M059J (cell line): ENCODE measurements around the gene PDE4D. TPM values are rescaled to one million over a fixed set of nuclear protein-coding genes. Genes with fewer than 3 reads are reported as not detected.
A peak's percentile ranks its signal among the peaks of the same experiment; 100 is the strongest.
"Not testable (repeated sequence)": the region's sequence is repeated elsewhere in the genome, so short reads cannot be mapped to it uniquely, and the experiment has no call there.

Source experiments
- DNase-seq: peaks from one replicate; pipeline ENCODE4 v3.0.0-alpha.2; 2012; ENCODE audit warnings: low read depth
- total RNA-seq: library from RNA; depleted of rRNA; stranded (reverse); fragments of >200 nt; shearing (Covaris generic); gene quantifications from 2 replicates; pipeline ENCODE4 v1.2.3, GENCODE V29; 2014

The PDE4D gene
- total RNA-seq, 1 experiment from 2014 or later = 14.9 TPM

DNA sequence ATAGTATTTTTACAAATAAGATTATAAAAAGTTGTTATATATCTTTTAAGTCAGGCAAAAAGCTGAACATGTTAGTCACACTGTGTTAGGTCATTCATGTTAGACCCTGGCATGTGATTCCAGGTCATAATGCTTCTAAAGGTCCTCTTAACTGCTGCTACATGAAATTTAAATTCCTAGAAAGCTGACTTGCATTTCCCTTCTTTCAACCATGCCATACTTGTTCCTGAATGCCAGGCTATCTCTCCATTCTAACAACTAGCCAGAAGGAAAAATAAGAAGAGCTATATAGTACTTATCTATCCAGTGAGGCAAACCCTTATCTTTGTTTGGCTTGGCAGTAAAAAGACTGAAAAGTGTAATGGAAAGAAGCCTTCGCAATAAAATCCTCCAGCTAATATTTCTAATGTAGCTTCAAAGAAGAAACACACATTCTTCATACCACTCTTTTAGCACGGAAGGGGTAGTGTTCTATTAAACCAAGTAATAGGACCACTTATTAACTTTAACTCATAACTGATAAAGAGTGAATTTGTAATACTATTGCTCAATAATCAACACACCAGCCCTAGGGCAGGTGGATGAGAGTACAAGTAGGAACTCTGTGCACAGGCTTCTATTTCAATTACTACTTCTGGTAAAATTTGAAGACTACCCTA is 310.2 kb downstream of the PDE4D start:
- no peak for DNase-seq

DNA sequence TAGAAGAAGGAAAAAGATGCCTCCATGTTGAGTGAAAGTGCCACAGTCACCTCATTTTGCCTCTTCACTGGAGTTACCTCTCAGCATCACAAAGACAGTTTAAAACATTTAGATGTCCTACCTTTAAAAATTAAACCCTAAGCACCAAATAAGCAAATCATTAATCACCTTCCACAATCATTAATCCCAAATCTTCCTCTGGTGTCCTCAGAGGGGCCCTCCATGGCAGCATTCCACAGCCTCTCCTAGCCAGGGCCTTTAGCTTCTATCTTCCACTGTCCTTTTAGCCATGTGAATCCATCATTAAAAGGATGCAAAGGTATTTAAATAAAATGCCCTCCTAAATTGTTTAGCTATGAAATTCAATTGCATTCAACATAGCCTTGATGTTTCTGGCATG is 310.8 kb downstream of the PDE4D start:
- no peak for DNase-seq

DNA sequence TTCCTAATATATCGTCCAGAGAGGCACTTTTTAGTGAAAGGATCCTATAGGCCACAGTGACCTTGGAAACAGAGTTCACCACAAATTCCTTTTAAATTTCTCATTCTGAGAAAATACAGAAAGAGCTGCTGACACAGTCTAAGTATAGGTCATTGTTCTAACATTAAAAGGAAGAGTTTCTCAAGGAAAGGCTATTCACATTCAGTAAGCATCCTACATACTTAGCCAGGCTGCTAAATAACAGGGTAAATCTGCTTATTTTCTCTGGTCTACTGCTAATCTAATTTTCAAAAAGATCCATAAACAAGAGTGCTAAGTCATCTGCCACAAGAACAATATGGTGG is 313.7 kb downstream of the PDE4D start:
- no peak for DNase-seq

DNA sequence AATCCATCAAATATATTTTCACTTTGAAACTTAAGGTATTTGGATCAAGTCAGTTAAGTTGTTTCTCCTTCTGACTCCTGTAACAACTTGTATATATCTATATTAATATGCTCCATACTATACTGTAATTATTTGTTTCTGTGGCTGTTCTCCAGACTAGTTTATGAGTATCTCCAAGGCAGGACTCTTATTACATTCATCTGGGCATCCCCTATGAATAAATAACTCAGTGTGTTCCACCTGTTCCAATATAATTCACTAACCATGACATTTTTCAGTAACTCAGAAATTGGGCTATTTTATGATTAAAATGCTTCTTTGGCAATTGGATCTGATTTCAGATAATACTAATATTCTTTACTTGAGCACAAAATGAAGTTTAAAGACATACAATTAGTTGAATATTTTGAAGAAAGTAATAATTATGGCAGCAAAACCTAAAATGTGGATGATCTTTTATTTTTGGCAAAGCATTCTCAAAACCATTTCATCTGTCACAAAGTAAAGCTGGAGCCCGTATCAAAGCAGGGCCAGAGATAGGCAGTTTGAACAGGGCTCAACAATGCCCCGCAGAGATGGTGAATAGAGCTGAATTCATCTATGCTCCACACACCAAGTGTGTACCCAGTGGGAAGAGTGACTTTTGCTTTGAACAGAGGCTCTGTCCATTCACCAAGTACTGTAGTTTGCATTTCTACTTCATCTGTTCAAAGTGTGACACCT is 314.3 kb downstream of the PDE4D start:
- no peak for DNase-seq

DNA sequence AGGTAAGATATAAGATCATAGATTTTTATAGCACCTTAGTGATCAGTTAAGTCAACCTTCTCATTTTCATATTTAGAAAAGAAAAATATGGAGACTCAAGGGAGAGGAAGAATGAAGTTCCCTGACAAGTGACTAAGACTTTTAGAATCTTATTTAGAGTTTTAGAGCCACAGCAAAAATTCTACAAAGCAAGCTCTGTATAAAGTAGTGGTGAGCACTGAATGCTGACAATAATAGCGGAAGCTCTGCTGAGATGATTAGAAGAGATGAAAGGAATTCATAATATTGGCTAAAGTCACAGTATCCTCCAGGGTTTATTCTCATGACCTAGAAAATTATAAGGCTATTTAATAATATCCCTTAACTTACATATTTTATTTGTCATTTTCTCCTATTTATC is 316.0 kb downstream of the PDE4D start:
- DNase-seq = no peak

DNA sequence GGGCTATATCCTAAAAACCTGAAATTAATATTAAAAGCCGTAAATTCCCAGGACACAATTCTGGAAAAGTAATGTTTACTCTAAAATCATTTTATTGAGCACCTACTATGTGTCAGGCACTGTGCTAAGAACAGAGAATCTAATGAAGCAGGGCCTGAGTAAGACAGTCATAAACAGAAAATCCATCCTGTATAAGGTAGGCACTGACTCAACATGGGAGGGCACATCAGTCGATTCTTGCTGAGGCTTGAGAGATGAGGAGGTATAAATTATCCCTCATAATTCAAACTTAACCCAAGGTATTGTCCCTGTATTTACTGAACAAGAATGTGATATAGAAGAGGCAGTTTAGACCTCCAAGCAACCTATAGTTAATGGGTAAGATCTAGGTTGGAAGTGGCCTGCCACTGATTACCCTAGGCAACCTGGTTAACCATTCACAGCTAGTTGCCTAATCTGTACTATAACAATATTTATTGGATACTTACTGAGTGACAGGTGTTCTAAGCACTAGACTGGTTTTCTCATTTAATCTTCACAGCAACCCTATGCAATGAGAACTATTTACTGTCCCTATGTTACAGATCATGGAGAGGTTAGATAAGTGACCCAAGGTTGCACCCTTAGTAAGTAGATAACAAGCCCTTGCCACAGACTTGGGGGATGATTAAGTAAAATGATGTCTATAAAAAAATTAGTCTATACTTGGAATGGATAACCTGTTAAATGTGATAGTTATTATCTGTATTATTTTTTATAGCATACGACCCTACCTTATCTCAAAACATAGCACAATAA is 317.7 kb downstream of the PDE4D start:
- no peak for DNase-seq

DNA sequence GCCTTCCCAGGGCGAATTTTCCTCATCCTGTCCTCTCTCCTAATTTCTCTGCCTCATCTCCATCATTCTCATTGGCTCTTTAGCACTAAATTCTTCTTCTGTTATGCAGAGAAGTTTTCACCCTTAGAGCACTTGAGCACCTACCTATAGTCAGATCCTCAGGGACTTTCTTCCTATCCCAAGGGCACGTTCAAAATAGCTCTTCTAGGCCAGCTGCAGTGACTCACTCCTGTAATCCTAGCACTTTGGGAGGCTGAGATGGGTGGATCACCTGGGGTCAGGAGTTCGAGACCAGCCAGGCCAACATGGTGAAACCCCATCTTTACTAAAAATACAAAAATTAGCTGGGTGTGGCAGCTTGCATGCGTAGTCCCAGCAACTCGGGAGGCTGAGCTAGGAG is 320.0 kb downstream of the PDE4D start:
- not testable (repeated sequence) for DNase-seq

DNA sequence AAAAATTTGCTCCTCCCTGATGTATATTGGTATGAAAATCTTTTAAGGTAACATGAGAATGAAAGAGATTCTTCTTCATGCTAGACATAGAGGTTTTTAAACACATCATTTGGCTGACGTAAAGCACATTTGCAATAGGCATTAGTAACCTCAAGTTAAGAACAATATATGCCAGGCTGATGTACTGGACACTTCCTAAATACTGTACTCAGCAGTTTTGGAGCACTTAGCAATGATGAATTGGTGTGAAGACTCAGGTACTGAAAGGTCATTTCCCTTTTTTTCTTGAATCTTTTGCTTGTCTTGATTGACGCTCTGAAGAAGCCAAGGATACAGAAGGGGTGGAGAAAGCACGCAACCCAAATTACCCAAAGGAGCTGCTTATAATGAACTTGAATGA is 322.5 kb downstream of the PDE4D start:
- no peak for DNase-seq

DNA sequence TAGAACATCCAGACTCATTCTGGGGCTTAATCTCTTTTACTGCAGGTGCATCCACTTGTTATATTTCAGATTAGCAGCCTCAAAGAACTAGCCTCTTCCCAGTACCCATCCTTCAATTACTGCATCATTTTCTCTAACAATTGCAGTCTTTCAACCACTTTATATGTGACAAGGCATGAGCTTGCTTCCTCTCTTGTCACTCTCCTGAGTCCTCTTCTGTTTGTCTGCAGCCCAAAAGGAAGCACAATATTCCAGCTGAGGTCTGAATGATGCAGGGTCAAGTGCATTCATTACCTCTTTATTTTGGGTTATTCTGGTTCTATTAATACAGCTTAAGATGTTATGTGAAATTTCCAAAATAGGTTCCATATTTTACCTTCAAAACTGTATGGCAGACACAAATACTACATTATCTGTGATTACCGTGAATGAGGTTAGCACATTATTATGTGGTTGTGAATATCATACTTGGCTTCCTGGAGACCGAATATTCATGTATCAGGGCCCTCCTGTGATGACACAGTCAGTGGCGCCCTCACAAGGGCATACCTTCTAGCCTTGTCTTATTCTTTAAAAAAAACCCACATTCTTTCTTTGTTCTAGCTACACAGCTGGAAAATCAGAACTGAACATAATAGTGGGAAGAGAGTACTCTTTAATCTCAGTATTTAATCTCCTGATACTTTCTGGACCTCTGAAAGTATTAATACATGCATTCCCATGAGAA is 323.8 kb downstream of the PDE4D start:
- DNase-seq = peak; percentile 27

DNA sequence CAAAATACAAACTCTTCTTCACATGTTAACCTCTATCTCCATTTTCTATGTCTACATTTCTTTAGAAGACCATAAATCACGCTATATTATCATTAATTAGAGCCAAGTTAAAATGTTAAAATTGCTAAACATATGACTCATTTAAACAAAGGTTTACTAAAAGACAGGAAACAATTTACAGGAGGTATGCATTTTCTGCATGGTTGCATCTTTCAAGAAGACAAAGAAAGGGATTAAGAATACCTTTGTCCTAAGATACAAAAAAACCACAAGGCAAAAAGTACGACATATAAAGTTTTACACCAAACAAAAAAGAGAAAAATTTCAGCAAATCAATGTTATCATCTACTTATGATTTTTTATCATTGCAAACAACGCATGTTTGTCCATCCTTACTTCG is 324.4 kb downstream of the PDE4D start:
- DNase-seq = peak; percentile 71

DNA sequence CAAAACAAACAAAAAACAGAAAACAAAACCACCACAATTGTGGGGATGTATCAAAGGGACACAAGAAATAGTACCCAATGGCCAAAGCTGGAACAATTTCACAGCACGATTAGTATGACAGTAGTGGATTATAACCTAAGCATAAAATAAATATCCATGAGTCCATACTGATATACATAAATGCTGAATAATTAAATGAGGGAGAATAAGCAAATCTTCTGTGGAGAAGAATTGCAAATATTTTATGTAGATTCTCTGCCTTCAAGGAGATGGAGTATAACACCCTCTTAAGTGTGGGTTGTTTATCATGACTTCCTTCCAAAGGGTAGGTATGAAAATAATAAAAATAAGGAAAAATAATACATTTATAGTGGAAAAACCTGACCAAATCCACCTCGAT is 325.4 kb downstream of the PDE4D start:
- DNase-seq = no peak

DNA sequence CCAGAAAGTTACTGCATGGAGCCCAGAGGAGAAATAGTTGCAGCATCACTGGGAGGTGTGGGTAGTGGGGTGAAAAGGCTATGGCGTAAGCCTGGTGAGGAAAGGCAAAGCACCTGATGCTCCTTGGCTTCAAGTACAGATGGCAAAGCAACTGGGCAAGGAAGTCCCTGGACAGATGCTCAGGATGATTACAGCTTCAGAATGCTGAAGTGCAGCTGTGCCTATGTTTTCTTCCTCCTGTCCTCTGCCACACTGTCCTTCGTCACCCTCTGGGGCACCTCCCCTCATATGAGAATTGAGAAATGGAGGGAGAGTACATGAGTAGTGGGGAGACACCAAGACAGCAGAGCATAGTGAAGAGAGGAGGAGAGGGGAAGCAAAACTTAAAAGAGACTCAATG is 328.0 kb downstream of the PDE4D start:
- no peak for DNase-seq

DNA sequence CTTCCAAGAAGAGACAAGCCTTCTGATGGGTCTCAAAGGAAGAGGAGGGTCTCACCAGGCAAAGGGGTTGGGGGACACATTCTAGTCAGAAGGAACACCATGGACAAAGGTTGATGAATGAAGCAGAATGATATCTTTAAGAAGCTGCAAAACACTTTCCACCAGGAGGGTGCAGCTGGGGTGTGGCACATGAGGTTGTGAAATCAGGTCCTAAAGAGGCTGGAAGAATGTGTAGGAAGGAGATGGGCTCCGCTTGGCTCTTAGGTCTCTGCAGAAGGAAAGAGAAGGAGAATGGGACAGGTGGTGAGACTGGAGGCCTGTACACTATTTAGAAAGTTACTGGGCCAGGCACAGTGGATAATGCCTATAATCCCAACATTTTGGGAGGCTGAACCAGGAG is 328.6 kb downstream of the PDE4D start:
- no peak for DNase-seq

DNA sequence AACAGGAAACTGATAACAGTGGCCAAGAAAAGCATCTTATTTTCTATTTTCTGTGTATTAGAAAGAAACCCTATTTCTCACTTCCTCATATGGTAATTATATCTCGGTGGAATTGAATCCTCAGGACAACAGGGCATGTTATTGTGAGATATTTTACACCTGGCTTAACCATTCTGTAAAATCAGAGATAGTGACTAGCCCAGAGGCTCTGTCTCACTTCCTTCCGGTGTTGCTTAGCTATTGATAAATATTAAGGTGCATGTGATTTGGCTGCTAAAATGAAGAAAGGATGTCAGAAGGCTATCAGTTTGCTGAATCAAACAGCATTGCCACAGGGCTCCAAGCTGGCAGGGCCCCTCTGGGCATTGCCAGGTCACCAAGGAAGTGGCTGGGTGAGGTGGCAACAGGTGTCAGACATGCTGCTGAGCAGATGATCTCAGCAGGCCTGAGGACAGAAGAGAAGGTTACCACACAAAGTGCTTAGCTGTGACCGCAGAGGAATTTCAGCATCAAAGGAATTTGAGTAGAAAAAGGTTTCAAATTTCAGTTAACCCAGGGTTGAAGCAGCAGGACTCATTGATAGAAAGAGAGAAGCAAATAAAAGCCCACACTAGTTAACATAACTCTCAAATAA is 330.7 kb downstream of the PDE4D start:
- DNase-seq = peak; percentile 95

DNA sequence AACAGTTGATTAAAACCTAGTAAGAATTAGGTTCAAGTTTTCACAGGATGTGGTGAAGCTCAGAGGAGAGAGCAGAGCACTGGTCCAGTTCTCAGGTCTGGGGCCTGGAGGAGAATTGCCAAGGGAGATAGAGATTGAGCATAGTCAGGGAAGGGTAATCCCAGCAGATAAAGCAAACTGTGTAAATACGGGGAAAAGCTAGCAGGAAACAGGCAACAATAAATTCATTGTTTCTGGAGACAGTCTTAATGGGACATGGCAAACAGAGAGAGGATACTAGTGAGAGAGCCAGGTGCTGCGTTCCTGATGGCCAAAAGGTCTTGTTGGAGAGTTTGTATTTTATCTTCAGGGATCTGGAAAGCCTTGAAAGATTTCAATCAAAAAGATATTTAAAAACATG is 333.0 kb downstream of the PDE4D start:
- no peak for DNase-seq

DNA sequence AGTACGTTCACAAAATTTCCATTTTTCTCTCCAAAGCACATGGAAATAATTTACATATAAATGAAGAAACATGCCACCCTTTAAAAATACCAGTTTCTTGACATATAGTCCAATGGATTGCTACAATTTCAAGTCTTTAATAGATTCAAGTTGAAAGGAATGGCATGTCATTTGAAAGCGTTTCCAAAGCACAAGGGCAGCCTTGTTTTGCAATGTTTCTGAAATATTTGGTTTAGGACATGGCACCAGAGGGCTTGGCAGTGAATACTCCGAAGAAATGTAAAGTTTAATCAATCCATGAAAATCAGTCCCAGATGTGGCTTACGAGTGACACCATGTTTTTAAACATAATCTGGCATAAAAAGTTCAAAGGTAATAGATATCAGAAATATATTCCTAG is 333.7 kb downstream of the PDE4D start:
- no peak for DNase-seq

DNA sequence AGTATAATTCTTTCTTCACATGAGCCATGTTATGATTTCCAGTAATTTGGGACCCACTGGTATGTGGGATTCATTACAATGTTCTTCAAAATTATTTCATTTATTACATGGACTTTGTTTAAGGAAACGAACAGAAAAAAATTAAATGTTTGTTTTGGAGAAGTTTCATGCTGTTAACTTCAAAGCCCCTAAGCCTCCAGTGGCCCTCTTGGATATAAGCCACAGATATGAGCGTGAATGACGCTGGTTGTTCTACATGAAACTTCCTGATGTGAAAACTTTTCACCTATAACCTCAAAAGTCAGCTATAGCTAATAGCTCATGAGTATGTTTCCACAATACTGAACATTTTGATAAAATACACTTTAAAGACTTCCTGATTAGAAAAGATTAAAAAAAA is 334.2 kb downstream of the PDE4D start:
- DNase-seq = no peak

DNA sequence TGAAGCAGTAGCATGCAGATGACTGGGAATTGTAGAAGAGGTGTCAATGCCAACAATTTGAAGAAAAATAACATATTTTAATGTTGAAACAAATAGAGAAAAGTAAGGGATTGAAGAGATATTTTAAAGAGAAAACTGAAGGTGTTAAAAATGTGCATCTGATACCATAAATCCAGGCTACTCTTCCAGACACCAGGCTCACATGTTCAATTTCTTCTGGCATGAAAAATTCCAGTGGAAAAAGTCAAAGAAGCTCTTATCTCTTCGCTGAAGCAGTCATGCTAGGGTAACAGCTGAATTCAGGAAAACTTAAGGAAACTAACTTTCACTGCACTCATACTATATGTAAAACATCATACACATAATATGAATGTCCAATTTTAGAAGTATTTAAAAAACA is 335.0 kb downstream of the PDE4D start:
- DNase-seq = no peak

DNA sequence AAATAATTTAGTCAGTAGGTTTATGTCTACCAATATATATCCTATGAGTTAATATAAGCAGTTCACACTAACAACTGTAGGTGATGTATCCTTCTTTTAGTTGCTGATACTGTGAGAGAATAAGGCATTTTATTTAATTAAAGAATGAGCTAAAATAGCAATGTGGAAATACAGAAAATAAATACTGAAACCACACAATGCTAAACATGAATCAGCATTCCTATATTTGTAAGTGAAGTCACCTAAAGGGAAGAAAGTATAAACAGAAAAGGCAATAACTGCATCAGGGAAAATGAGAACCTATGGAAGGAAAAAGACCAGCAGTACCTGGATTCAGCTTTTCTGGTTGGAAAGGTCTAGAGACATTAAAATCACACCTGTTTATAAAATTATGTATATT is 336.0 kb downstream of the PDE4D start:
- no peak for DNase-seq

DNA sequence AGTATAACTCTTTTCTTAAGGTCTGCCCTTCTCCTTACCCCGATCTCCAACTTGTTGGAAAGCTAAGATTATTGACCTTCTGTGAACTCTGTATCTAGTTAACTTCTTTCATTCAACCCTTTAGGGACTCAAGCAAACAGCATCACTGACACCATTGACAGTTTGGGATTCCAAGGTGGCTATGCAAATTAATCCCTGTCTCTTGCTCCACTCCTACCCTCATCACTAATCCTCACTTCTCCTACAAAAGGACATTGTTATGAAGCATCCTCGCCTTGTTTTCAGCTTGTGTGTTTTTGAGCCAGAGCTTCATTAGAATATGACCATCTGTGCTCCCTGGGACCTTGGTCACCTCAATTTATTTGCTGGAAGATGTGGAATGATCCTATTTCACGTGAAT is 337.9 kb downstream of the PDE4D start:
- no peak for DNase-seq

DNA sequence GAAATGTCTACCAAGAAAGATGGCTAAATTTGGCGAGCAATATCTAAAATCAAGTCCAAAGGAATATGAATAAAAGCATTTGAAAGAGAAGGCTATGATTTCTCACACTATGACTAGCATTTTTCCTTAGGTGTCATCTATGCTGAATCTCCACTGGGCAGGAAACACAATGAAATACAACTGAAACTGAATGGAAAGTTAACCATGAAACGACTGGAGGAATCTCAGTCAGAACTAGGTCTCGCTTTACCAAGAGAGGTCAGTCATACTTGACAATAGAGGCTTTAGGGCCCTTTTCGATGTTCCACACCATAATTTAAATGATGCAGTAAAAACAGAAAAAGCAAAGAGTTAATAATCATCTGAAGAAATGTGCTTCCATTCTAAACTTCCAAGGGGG is 339.0 kb downstream of the PDE4D start:
- DNase-seq = no peak

DNA sequence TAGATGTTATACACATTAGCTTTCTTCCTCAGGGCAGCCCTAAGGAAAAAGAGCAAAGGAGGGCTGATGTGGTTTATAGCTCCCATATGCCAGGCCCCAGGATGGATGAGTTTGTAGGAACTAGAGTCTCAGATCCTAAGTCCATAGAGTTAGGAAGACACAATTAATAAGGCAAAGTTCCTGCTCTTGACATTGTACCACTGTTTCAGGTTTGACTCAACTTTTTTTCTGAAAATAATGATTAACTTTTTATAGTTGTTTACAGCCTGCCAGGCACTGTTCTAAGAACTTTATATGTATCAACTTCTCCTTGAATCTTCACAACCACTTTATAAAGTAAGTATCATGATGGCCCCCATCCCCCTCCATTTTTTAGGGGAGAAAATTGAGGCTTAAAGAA is 339.5 kb downstream of the PDE4D start:
- DNase-seq = no peak
